Epithelial cell of esophagus (primary cell): ENCODE results near the gene TICRR.

Experiments used
- DNase-seq: peaks from one replicate; pipeline ENCODE4 v3.0.0; 2010; ENCODE audit warnings: low read depth
- H3K4me3 ChIP-seq: 2 replicates; pipeline ENCODE4 v1.5.1; 2011; ENCODE audit warnings: mild to moderate bottlenecking, low read length, control low read depth
- CTCF ChIP-seq: IDR thresholded peaks from 2 replicates; pipeline ENCODE4 v1.5.1; 2011; ENCODE audit warnings: low read depth, mild to moderate bottlenecking, low read length, control low read depth, inconsistent platforms; ENCODE audit not compliant: insufficient read depth; ENCODE audit errors: missing control alignments

TICRR gene

GRCh38 chr15:89668171-89668570 is 92.9 kb downstream of the TICRR start:
- no peak for DNase-seq
- H3K4me3 ChIP-seq = no peak overlapping the region
- TF ChIP-seq CTCF = no peak

GRCh38 chr15:89669309-89669865 is 94.1 kb downstream of the TICRR start:
- TF ChIP-seq CTCF = no peak
- no peak overlapping the region for H3K4me3 ChIP-seq
- no peak for DNase-seq

GRCh38 chr15:89669941-89670340 is 94.7 kb downstream of the TICRR start:
- DNase-seq = no peak
- TF ChIP-seq CTCF = no peak
- no peak overlapping the region for H3K4me3 ChIP-seq

- DNase-seq = no peak
- no peak overlapping the region for H3K4me3 ChIP-seq
- TF ChIP-seq CTCF = no peak
These were observed 95.8 kb downstream of the TICRR start for GRCh38 chr15:89670971-89671560.

- H3K4me3 ChIP-seq = no peak overlapping the region
- peak; percentile 19 for DNase-seq
- TF ChIP-seq CTCF = no peak
These were observed 96.4 kb downstream of the TICRR start for GRCh38 chr15:89671687-89672086.

- TF ChIP-seq CTCF = no peak
These were observed 97.2 kb downstream of the TICRR start for GRCh38 chr15:89672221-89673164.

More at GRCh38 chr15:89672221-89673164, 97.2 kb downstream of the TICRR start:
- no peak overlapping the region for H3K4me3 ChIP-seq
- no peak for DNase-seq
